Posterior vena cava (tissue), 2 donors: ENCODE measurements around the gene CLNK. TPM values are rescaled to one million over a fixed set of nuclear protein-coding genes. Genes with fewer than 3 reads are reported as not detected.

ENCODE experiments used
- DNase-seq: peaks from one replicate; pipeline ENCODE4 v3.0.0-alpha.2; 2020; ENCODE audit warnings: low spot score
- intact Hi-C, 2 donors: fragments of 100-400 bp; cut with DNase I; formaldehyde crosslinking; loops; one replicate each; pipeline versions ENCODE4 v1.14.1 to v1.14.2; 2022 to 2023
- total RNA-seq, 2 donors: library from RNA; stranded (reverse); fragmentation: NEBNext Ultra II Directional; extraction: Animal tissue kit (Norgen Biotek cat#: 25700); gene quantifications; one replicate each; pipeline ENCODE4 v1.2.1, GENCODE V29; 2021
- donor health status: DM: yes; HTN: yes; CAD: no.
- donor health status: DM: yes; HTN: yes; CAD: no.

Gene CLNK
- total RNA-seq, 2 donors from 2014 or later: 0.19 TPM

DNA sequence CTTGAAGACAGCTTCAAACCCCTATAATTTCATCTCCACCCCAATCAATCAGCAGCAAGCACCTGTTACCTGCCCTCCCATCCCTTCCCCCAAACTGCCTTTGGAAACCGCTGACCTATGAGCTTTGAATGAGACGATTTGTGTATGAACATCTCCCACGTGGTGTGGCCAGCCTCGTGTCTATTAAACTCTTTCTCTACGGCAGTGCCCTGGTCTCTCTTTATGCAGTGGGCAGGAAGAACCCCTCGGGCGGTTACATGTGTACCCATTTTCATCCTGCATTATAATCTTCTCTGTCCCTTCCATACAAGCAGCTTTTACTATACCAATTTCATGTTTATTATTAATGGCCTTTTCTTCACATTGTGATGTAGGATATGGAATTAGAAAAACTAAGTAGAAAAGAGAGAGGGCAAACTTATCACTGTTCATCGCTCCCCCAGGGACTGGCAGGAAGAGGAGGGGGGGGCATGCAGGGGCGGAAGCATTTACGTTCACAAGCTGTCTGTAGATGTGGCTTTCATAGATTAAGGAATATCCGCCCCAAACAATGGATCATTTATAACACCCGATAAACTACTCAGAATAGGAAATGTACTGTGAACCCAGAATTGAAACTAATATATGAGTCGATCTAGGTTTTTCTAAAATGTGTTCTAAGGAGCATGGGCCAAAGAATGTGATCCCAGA lies 131.8 kb downstream of the CLNK start:
- intact Hi-C loops: no loop called here
- DNase-seq: no peak

DNA sequence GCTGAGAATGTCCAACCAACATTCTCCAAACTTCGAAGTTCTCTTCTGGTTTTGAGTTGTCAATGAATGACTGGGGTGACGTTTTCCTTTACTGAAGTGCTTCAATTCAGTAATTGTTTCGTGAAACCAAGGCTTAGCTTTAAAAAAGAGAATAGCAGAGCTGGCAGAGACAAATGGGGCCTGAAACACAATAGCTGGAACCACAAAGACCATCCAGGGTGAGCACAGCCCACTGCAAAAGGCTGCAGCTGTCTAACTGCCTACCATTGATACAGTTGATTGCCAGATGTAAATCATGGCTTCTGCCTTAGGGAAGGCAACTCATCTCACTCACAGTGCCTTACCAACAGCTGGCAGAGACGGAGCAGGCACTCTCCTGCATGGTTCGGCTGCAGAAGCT lies 148.7 kb downstream of the CLNK start:
- DNase-seq: no peak
- intact Hi-C loops: no loop called here

DNA sequence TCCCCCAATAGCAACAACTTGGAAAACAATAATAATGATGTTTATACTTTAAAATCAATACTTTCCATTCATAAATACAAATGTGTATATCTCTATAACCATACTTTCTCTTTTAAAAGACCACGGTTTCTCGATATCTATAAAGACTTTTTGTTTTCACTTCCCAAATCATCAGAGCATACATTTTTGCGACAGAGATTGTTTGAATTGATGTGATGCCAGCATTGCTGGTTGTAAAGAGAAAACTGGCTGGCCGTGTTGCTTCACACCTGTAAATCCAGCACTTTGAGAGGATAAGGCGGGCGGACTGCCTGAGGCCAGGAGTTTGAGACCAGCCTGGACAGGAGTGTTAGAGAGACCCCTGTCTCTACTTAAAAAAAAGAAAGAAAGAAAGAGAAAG lies 149.7 kb downstream of the CLNK start:
- intact Hi-C loops: no loop called here
- no peak for DNase-seq

DNA sequence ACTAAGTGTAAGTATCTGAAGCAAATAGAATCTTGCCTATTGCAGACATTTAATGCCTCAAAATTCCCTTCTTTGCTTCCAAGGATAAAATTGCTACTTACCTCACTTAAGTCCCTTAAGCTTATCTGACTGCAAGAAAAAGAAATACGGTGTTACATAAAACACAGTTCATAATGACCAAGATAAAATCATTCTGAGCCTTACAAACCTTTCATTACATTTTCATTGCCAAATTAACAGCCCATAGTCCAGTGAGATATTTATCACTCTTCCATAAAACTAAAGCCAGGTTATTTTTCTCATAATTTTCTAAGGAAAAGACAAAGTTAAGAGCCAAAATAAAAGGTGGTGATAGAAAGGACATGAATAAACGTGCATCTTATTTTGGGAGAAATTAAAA lies 152.4 kb downstream of the CLNK start:
- no peak for DNase-seq
- intact Hi-C loops: no loop called here

DNA sequence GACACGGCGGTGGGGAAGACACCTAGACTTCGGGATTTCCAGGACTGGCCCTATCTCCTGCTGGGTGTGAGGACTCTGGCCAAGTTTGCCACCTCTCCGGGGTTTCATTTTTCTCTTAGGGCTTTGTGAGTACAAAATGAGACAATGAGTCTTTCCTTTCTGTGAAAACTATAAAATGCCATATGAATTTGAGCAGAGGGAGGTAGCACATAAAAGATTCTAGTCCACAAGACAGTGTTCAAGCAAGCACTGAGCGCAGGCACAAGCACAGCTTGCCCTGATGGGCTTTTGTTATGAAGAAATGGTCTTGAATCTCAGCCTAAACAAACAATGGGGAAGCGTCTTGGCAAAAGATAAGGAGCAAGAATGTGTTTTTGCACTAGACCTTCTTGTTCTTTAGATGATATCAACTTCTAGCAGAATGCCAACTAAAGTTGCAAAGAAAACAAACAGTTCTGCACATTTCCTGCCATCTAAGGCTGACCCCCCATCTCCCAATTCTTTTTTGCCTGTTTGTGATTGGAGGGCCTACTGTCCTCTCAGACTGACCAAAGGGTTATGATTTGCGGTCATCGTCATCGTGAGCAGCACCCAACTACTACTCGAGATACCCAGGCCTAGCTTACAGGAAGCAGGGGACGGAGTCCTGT lies 154.3 kb downstream of the CLNK start:
- DNase-seq: no peak
- intact Hi-C loops: no loop called here

DNA sequence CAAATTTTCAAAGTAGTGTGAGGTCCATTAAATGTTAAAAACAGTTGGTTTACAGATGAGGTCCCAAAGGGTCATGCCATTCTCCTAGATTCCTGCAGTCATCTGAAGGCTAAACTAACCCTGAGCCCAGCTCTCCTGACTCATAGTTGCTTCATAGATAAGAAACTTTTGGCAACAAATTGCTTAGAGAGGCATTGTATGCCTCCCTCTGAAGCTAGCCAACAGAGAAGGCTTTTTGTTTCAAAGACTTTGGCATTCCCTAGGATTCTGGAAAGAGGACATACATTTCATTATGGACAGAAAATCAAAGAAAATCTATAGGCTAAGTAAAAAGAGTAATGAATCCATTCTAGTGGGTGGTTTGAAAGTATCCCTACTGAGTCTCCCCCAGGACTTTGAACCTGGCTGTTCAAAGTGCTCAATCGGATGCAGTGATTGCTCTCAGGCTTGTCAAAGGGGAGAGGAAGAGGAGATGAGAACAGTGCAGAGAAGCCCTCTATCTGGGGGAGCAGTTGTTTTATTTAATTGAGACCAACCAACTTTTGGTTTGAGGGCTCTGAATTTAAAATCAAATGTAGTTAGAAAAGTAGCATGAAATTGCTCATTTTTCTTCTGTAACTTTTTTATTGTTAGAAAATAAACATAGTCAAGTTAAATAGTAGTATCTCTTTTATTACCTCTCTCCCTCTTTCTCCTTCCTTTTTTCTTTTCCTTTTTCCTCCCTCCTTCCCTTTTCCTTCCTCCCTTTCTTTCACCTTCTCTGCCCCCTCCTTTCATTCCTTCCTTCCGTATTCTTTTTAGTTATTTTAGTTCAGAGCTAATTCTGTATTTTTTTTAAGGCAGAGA lies 155.1 kb downstream of the CLNK start:
- intact Hi-C loops: no loop called here
- no peak for DNase-seq

DNA sequence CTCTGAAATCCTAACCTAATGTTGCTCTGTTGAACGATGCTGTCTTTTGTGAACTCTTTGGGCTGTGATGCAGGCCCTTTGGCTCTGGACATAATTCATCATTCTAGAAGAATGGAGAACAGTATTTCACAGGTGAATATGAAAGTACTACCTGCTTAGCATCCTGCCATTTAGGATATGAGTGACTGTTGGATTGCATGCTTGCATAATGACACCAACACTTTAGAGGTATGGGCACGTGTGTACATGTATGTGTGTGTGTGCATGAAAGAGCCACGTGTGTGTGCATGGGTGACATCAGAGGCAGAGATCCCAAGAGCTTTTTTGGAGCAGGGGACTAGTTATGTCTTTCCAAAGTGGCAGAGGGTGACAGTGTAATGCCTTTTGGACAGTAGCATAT lies 157.1 kb downstream of the CLNK start:
- no peak for DNase-seq
- intact Hi-C loops: no loop called here

DNA sequence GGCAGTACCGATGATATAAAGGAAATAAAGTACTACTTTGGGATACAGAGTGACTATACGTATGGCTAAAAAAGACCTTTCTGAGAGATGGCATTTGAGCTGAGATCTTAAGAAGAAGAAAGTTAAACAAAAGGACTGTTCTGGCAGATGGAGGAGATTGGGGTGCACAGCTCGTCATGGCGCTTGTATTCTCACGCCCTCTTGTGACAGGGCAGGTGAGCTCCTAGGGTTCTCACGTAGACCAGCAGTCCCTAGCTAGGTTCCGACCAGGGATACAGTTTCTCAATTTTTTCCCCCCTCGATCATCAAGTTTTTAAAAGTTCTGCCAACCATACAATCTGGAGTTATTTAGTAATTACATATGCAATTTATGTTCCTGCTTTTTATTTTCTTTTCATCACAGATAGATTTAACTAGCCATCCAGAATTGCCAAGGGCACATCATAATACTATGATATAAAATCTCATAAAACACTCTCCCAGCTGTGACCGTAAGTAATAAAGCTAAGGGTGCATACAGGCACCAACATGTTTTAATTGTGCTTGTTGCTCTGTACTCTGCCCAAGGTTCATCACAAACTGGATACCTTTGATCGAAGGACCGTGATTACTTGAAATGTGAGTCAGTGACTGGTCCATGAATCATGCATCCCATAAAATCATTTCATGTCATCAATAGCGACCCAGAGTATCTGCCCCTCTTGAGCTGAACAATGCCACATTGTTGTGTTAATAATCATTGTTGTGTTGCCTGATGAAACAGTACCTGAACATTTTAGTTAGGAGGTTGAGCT lies 157.9 kb downstream of the CLNK start:
- no peak for DNase-seq
- intact Hi-C loops: no loop called here

DNA sequence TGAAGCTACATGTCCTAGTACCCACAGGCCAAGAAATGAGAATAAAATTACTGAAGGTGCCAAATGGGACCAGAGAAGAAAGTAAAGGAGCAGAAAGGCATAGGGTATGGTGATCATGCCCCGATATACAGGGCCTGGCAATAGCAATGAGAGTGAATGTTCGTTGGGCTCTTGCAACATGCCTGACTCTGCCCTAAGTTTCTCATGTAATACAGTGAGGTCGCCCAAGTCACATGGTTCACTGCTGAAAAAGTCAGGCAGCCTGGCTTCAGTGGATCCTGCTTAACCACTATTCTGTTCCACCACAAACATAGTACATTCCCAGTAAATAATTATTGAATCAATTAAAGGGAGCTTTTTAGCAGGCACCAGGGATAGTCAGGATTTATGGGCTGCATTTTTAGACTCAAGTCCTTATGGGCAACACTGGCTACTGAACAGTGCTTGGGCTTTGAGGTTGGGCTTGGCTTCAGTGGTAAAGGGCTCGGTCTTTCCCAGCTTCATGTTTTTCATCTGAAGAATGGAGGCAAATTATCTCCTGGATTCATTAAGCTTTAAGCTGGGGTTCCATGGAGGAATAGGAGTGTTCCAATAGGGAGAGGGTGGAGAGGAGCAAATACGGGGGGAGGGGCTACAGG lies 160.3 kb downstream of the CLNK start:
- intact Hi-C loops: no loop called here
- DNase-seq: no peak

DNA sequence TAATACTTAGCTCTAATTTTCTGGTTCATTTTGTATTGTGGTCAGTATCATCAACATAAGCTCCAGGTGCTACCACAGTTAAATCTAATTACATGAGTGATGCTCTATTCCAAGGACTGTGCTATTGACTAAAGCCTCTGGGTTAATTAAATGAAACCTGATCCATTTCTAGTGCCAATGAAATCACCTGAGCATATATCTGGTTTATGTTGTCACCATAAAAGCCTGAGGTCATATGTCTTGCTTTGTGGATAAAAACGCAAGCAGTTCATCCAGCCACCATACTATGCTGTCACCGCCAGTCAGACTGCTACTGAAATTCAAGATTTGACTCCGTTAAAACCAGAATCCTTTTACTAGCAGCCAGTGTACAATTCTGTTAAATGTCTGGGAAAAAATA lies 163.1 kb downstream of the CLNK start:
- no peak for DNase-seq
- intact Hi-C loops: no loop called here

DNA sequence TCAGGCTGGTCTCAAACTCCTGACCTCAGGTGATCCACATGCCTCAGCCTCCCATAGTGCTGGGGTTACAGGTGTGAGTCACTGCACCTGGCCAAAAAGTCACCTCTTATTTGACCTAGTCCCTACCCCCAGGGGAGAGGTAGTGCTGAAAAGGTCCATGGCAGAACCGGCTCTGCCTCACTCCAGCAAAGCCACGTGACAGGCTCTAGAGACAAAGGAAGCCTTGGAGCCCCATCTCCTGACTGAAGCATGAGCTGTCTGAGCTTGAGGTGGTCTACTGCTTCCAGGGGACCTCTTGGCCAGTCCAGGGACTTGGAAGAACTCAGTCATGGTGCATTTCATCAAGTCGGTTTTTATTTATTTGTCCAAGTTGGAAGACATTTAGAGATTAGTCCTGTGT lies 174.8 kb downstream of the CLNK start:
- intact Hi-C loops: no loop called here
- DNase-seq: no peak

DNA sequence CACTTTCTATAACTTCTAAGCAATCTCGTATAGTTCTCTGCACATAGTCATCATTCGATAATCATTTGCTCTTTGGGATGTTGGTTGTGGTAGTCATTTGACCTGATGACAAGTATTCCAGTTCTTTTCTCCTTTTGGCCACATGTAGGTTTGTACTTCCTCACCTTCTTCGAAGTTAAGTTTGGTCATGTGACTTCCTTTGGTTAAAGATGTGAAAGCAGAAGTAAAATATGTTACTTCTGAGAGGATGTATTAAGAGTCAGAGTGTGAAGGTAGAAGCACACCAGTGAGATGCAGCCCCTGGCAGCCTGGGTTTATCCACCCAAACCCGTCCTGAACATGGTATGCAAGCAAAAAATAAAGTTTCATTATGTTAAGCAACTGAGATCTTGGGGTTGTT lies 178.5 kb downstream of the CLNK start:
- DNase-seq: no peak
- intact Hi-C loops: no loop called here

DNA sequence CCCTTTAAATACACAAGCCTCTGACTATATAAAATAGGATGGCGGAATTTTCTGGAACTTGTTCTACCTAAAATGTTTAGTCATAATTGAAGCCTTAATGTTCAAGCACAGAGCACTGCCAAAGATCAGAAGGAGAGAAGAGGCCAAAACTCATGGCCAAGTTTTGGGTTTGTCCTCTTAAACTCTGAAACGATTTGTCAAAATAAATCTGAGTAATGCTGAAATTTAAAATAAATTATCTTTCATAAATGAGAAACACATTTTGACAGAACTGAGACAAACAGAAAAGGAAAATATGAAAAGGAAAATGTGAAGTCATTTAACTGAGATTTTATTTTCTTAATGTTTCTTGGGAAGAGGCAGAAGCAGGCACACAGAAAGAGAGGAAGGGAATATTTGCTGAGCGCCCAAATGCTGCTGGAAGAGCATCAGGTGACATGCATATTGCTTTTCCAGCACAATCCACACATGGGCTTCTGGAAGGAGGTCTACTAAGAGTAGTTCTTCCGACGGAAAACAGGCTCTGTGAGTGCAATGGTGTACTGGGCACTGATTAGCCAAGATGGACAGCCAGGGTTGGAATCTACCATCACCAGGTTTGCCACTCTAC lies 179.9 kb downstream of the CLNK start:
- intact Hi-C loops: no loop called here
- DNase-seq: no peak

DNA sequence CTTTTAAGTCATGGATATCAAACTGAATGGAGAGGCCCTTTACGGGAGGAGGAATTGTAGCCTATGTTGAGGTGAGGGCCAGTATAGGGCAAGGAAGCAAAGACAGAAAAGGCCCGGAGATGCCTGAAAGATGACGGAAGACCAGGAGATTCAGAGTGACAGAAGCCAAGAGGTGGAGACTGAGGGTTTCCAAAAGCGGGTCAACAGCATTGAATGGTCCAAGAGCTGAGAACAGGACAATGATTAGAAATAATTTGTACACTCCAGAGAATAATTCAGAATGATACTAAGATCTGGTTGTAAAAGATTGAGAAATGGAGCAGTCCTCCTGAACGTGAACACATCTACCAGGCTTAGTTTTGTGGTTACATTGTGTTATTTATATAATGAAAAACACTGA lies 181.9 kb downstream of the CLNK start:
- intact Hi-C loops: no loop called here
- no peak for DNase-seq

DNA sequence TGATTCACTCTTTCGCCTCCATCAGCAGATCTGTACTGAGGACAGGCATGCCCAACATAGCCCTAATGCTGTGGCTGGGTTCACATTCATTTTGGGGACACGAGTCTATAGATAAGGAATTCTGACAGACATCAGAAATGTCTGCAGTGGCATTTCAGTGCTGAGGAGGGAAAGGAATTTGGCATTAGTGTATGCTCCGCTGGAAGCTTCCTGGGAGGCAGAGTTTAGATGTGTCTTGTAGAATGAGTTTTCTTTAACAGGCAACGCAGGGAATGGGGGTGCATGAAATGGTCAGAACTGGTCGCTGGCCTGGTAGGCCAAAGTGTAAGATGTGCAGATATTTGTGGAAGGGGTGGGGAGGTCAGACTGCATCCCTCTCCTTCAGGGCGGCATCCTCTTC lies 183.8 kb downstream of the CLNK start:
- intact Hi-C loops: no loop called here
- no peak for DNase-seq

DNA sequence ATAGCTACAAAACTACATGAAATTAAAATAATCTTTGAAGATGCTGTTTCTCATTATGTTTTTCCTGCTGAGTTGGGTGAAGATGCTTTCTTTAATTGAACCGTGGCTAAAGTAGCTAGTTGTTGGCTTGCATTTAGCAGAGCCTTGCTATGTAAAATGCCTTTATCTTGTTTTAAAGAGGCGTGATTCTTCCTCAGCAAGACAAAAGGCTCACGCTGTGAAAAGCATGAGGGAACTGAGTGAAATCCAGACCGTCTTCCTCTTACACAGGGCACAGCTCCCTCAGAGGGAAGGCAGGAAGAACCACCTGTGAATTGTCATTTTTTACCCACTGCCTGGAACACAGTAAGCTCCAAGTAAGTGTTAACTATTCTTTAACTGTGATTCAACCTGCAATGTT lies 188.4 kb downstream of the CLNK start:
- no peak for DNase-seq
- intact Hi-C loops: no loop called here

DNA sequence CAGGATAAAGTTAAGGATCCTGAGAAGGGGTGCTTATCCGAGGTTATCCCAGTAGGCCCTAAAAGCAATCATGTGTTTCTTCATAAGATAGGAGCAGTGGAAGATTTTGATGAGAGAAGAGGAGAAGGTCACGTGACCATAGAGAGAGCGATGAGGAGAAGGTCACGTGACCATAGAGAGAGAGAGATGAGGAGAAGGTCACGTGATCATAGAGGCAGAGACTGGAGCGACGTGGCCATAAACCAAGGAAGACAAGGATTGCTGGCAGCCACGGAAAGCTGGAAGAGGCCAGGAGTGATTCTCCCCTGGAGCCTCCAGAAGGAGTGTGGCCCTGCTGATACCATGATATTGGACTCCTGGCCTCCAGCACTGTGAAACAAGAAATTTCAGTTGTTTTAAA lies 188.9 kb downstream of the CLNK start:
- intact Hi-C loops: no loop called here
- DNase-seq: no peak

DNA sequence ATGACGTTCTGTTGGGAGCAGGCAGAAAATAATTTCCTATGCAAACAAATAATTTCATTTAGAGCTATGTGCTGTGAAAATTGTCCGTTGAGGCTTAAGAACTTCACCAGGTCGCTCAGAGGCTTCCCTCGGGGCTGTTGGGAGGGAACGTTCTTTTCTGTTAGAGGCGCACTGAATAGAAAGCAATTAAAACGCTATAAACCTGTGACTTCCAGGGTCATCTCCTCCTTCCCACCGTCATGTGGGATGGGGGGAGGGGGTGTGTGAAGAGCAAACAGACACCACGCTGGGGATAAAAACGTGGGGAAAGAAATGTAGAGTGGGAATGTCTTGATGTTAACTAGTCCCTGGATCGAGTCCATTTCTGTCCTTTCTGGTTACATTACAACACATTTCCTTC lies 192.1 kb downstream of the CLNK start:
- intact Hi-C loops: no loop called here

DNA sequence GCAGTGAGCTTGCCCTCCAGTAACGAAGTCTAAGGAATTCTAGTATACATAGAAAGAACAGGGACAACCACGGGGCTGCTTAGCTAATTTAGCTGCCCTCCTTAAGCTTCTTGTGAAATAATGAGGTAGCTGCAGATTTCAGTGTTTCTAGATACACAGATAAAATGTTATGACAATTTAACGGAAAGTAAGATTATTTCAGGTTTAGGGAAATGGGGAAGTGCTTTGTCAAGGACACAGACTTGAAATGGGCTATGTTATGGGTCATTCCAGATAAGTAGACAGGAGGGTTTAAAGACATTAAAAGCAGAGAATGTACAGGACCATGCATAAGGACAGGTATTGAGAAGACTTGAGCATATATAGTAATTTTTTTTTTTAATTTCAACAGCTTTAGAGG lies 193.2 kb downstream of the CLNK start:
- intact Hi-C loops: no loop called here

More for the DNA sequence above, 192.1 kb downstream of the CLNK start:
- no peak for DNase-seq

More for the DNA sequence above, 193.2 kb downstream of the CLNK start:
- DNase-seq: no peak
